ENCODE results near the gene EFCAB8. TPM values are rescaled to one million over a fixed set of nuclear protein-coding genes. Genes with fewer than 3 reads are reported as not detected.

Gene EFCAB8
- total RNA-seq, 1 donor from 2014 or later: not detected

- intact Hi-C loops (cut with DNase I): no loop called here
- TF ChIP-seq CTCF (IDR thresholded peaks at IDR 0.05): no peak
- Histone ChIP-seq H3K9me3 (peaks cover 5 to 11% of the 10 kb centered on the region in 2 donors), H3K27ac (no peak overlapping the region), H3K4me3 (no peak overlapping the region), H3K27me3 (no peaks in the 10 kb centered on the region), H3K4me1 (no peaks in the 10 kb centered on the region), H3K36me3 (no peaks in the 10 kb centered on the region)
- no peak for DNase-seq (ENCODE audit: low spot score in 2 of 2)
Measured at GRCh38 chr20:32912688-32913087, 54.0 kb downstream of the EFCAB8 start.

- TF ChIP-seq CTCF (IDR thresholded peaks at IDR 0.05): no peak
- H3K4me1 ChIP-seq: no peaks in the 10 kb centered on the region
- no peaks in the 10 kb centered on the region for H3K27me3 ChIP-seq
- peaks cover 5 to 11% of the 10 kb centered on the region in 2 donors for H3K9me3 ChIP-seq
- H3K27ac ChIP-seq: no peak overlapping the region
- intact Hi-C loops (cut with DNase I): no loop called here
- peak in 1 of 2 donors; percentile 42 for DNase-seq (ENCODE audit: low spot score in 2 of 2)
- no peak overlapping the region for H3K4me3 ChIP-seq
- H3K36me3 ChIP-seq: no peaks in the 10 kb centered on the region
Measured at GRCh38 chr20:32914031-32914430, 55.3 kb downstream of the EFCAB8 start.

- Histone ChIP-seq H3K27me3 (no peaks in the 10 kb centered on the region), H3K4me1 (no peaks in the 10 kb centered on the region), H3K27ac (no peak overlapping the region), H3K9me3 (peaks cover 5 to 11% of the 10 kb centered on the region in 2 donors), H3K36me3 (no peaks in the 10 kb centered on the region), H3K4me3 (no peak overlapping the region)
- TF ChIP-seq CTCF (IDR thresholded peaks at IDR 0.05): no peak
- DNase-seq (ENCODE audit: low spot score in 2 of 2): no peak
- intact Hi-C loops (cut with DNase I): no loop called here
Measured at GRCh38 chr20:32917191-32917950, 58.6 kb downstream of the EFCAB8 start.

- no peaks in the 10 kb centered on the region for H3K27me3 ChIP-seq
- H3K36me3 ChIP-seq: no peaks in the 10 kb centered on the region
- intact Hi-C loops (cut with DNase I): no loop called here
- no peak overlapping the region for H3K4me3 ChIP-seq
- peaks cover 5 to 11% of the 10 kb centered on the region in 2 donors for H3K9me3 ChIP-seq
- DNase-seq (ENCODE audit: low spot score in 2 of 2): no peak
- no peak overlapping the region for H3K27ac ChIP-seq
- H3K4me1 ChIP-seq: no peaks in the 10 kb centered on the region
- no peak for TF ChIP-seq CTCF (IDR thresholded peaks at IDR 0.05)
Measured at GRCh38 chr20:32918296-32918695, 59.6 kb downstream of the EFCAB8 start.

- intact Hi-C loops (cut with DNase I): no loop called here
- TF ChIP-seq CTCF (IDR thresholded peaks at IDR 0.05): no peak
- H3K27me3 ChIP-seq: no peaks in the 10 kb centered on the region
- no peak overlapping the region for H3K4me3 ChIP-seq
- H3K9me3 ChIP-seq: peaks cover 5 to 11% of the 10 kb centered on the region in 2 donors
- no peaks in the 10 kb centered on the region for H3K36me3 ChIP-seq
- H3K27ac ChIP-seq: no peak overlapping the region
- H3K4me1 ChIP-seq: no peaks in the 10 kb centered on the region
- no peak for DNase-seq (ENCODE audit: low spot score in 2 of 2)
Measured at GRCh38 chr20:32918751-32919150, 60.0 kb downstream of the EFCAB8 start.
